Jurkat, Clone E6-1 (cell line): Measurements from ENCODE around the gene PSPH.
A peak's percentile ranks its signal among the peaks of the same experiment; 100 is the strongest.

ENCODE experiments used
- DNase-seq: peaks from one replicate; pipeline ENCODE4 v3.0.0-alpha.2; 2011; ENCODE audit warnings: low read depth, low spot score
- H3K4me3 ChIP-seq: 2 replicates; pipeline ENCODE4 v1.5.1; 2011; ENCODE audit warnings: mild to moderate bottlenecking, low read length, control low read depth, moderate library complexity

Gene PSPH

GRCh38 chr7:55964261-55965099, 86.8 kb downstream of the PSPH start, which contains the start of gene NIPSNAP2:
NIPSNAP2 (plus strand) TSS chr7:55964585; CDS start chr7:55964610, 25 bp downstream.
- no peak for DNase-seq
- H3K4me3 ChIP-seq = peak within 1 kb of the TSS; percentile 78

- no peak for DNase-seq
- H3K4me3 ChIP-seq = peak overlapping the region; percentile 47
Observed at GRCh38 chr7:55963584-55964168, 87.6 kb downstream of the PSPH start.

- no peak overlapping the region for H3K4me3 ChIP-seq
- DNase-seq = no peak
Observed at GRCh38 chr7:55962014-55962413, 89.2 kb downstream of the PSPH start.
